ENCODE measurements around the gene SFPQ. TPM values are rescaled to one million over a fixed set of nuclear protein-coding genes. Genes with fewer than 3 reads are reported as not detected.

The SFPQ gene
- total RNA-seq, 4 donors from 2014 or later = 177 to 629 (median 255) TPM

DNA sequence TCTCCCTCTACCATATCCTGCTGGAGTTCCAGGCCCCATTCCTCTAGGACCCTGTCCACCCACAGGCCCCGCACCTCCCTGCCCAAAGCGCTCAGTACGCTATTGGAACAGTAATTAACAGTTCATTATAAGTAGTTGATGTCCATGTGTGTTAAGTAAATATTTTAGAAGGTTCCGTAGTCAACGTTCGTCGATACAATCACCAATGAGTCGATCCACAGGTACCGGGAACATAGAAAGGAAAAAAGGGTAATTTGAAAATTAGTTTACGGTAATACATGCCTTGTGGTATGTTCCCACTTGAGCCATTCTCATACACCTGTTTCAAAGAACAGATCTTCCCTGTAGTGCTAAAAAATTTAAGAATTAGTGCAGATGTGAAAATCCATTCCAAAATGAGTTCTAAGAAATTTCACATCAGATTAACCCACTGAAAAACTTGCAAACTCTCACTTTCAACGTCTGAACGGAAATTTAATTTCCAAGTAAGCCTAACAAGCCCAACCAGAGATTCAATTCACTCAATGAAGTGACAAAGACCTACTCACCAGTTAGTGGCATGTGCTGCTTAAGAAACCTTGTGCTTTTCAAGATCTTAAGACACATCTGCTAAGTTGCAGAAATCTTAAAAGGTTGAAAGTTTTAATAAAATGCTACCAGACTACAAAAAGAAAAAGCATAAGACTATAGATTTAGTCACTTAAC lies 8.3 kb downstream of the SFPQ start:
- Histone ChIP-seq H3K4me1 (peaks cover 0 to 68% (median 5%) of the 10 kb centered on the region in 4 donors), H3K4me3 (no peak overlapping the region), H3K27ac (no peak overlapping the region), H3K36me3 (peaks cover 0 to 88% (median 0%) of the 10 kb centered on the region in 3 donors), H3K9me3 (no peaks in the 10 kb centered on the region), H3K27me3 (no peaks in the 10 kb centered on the region)
- TF ChIP-seq POLR2A (IDR thresholded peaks at IDR 0.05) (no peak), CTCF (IDR thresholded peaks at IDR 0.05) (no peak)
- no peak for DNase-seq

- no peak overlapping the region for H3K27ac ChIP-seq
These were observed 11.0 kb downstream of the SFPQ start for GRCh38 chr1:35181790-35182455.

GRCh38 chr1:35180776-35181374 lies 12.1 kb downstream of the SFPQ start:
- H3K4me1 ChIP-seq = peaks cover 0 to 44% (median 2%) of the 10 kb centered on the region in 4 donors
- TF ChIP-seq CTCF (IDR thresholded peaks at IDR 0.05) (no peak), POLR2A (IDR thresholded peaks at IDR 0.05) (no peak)
- no peaks in the 10 kb centered on the region for H3K9me3 ChIP-seq
- no peak overlapping the region for H3K27ac ChIP-seq
- no peaks in the 10 kb centered on the region for H3K27me3 ChIP-seq
- no peak for DNase-seq
- peaks cover 0 to 78% (median 0%) of the 10 kb centered on the region in 3 donors for H3K36me3 ChIP-seq
- no peak overlapping the region for H3K4me3 ChIP-seq

More at GRCh38 chr1:35181790-35182455, 11.0 kb downstream of the SFPQ start:
- peaks cover 0 to 78% (median 0%) of the 10 kb centered on the region in 3 donors for H3K36me3 ChIP-seq
- DNase-seq = no peak
- no peaks in the 10 kb centered on the region for H3K27me3 ChIP-seq
- peaks cover 0 to 55% (median 2%) of the 10 kb centered on the region in 4 donors for H3K4me1 ChIP-seq
- TF ChIP-seq CTCF (IDR thresholded peaks at IDR 0.05) (no peak), POLR2A (IDR thresholded peaks at IDR 0.05) (no peak)
- no peak overlapping the region for H3K4me3 ChIP-seq
- H3K9me3 ChIP-seq = no peaks in the 10 kb centered on the region

GRCh38 chr1:35179908-35180307 lies 13.0 kb downstream of the SFPQ start:
- no peak for TF ChIP-seq POLR2A (IDR thresholded peaks at IDR 0.05)
- TF ChIP-seq CTCF (IDR thresholded peaks at IDR 0.05) = no peak
- H3K4me1 ChIP-seq = peaks cover 0 to 39% (median 2%) of the 10 kb centered on the region in 4 donors
- no peaks in the 10 kb centered on the region for H3K9me3 ChIP-seq
- H3K36me3 ChIP-seq = peaks cover 0 to 77% (median 0%) of the 10 kb centered on the region in 3 donors
- no peak overlapping the region for H3K4me3 ChIP-seq
- H3K27me3 ChIP-seq = no peaks in the 10 kb centered on the region
- DNase-seq = no peak
- peak overlapping the region in 1 of 4 donors; percentile 20 for H3K27ac ChIP-seq

- TF ChIP-seq CTCF (IDR thresholded peaks at IDR 0.05) (no peak), POLR2A (IDR thresholded peaks at IDR 0.05) (no peak)
- no peak overlapping the region for H3K4me3 ChIP-seq
- H3K27ac ChIP-seq = peak overlapping the region in 1 of 4 donors; percentile 8
- H3K36me3 ChIP-seq = peaks cover 0 to 67% (median 0%) of the 10 kb centered on the region in 3 donors
- no peaks in the 10 kb centered on the region for H3K27me3 ChIP-seq
- H3K4me1 ChIP-seq = peaks cover 0 to 31% (median 2%) of the 10 kb centered on the region in 4 donors
- H3K9me3 ChIP-seq = no peaks in the 10 kb centered on the region
- DNase-seq = no peak
These were observed 14.0 kb downstream of the SFPQ start for GRCh38 chr1:35178874-35179380.
